Endothelial cell of umbilical vein (primary cell): ENCODE measurements around the gene MFSD6. TPM values are rescaled to one million over a fixed set of nuclear protein-coding genes. Genes with fewer than 3 reads are reported as not detected.

Experiments
- BruUV-seq: library from RNA; stranded (reverse); fragments of 400-500 nt; replicated peaks from 2 replicates; lab custom pipeline; 2021; lab: Mats Ljungman, UMichigan
- CTCF ChIA-PET: fragments of 300-600, 350-600 bp; sonication (Branson Sonifier 250); formaldehyde crosslinking; loops from one replicate; lab custom pipeline; 2021; ENCODE audit warnings: antibody characterized with exemption, inconsistent platforms; lab: Charles Lee
- POLR2A ChIA-PET: fragments of 300-600, 350-600 bp; sonication (Branson Sonifier 250); formaldehyde crosslinking; loops from one replicate; lab custom pipeline; 2021; ENCODE audit warnings: antibody characterized with exemption, inconsistent platforms; lab: Charles Lee
- DNase-seq: peaks from one replicate; pipeline ENCODE4 v3.0.0-alpha.2; 2011; ENCODE audit warnings: low read depth, low spot score
- FAIRE-seq: peaks from 2 replicates; lab custom pipeline; 2011; peaks lifted over from hg19 to GRCh38; lab: Jason Lieb, UNC
- H2AFZ ChIP-seq: 2 replicates; pipeline ENCODE4 v1.6.0; 2012; ENCODE audit warnings: low read depth, low read length, control low read depth, inconsistent platforms
- H3K27ac ChIP-seq: 2 replicates; pipeline ENCODE4 v1.5.1; 2011; ENCODE audit warnings: low read depth, mild to moderate bottlenecking, control low read depth, low read length, moderate library complexity; ENCODE audit not compliant: insufficient read depth
- H3K27me3 ChIP-seq, 2 experiments: 2 replicates each; pipeline versions ENCODE4 v1.6.0 to v1.6.1; 2011; ENCODE audit warnings: low read length in 2 of 2, mixed read lengths in 1 of 2; ENCODE audit not compliant: control insufficient read depth in 2 of 2, insufficient read depth in 2 of 2
- H3K36me3 ChIP-seq, 2 experiments: 2 replicates in 1 of 2; 3 replicates in 1 of 2; pipeline ENCODE4 v1.5.1; 2011; ENCODE audit warnings: low read length in 2 of 2, mild to moderate bottlenecking in 1 of 2, moderate library complexity in 1 of 2; ENCODE audit not compliant: control insufficient read depth in 2 of 2, insufficient read depth in 2 of 2; ENCODE audit errors: extremely low read depth in 1 of 2
- H3K4me1 ChIP-seq: 3 replicates; pipeline ENCODE4 v1.5.1; 2011; ENCODE audit warnings: mild to moderate bottlenecking, low read length; ENCODE audit not compliant: control insufficient read depth, insufficient read depth; ENCODE audit errors: extremely low read depth
- H3K4me2 ChIP-seq: 2 replicates; pipeline ENCODE4 v1.6.1; 2011; ENCODE audit warnings: low read length, control low read depth, mixed read lengths; ENCODE audit not compliant: insufficient read depth
- H3K4me3 ChIP-seq, 3 experiments: fragments of 200-600 bp in 1 of 3; sonication (generic), shearing (Covaris generic) in 1 of 3; replicated peaks in 1 of 3; 2 replicates each; pipeline ENCODE4 v1.5.1; 2011 to 2016; ENCODE audit warnings: control low read depth in 3 of 3, low read length in 3 of 3, mild to moderate bottlenecking in 2 of 3, inconsistent platforms in 1 of 3, low read depth in 1 of 3, moderate library complexity in 1 of 3; ENCODE audit not compliant: insufficient read depth in 1 of 3
- H3K79me2 ChIP-seq: 2 replicates; pipeline ENCODE4 v1.6.0; 2012; ENCODE audit warnings: low read length, inconsistent platforms; ENCODE audit not compliant: control insufficient read depth, insufficient read depth
- H3K9ac ChIP-seq: replicated peaks from 2 replicates; pipeline ENCODE3; 2011; ENCODE audit warnings: low read length, control low read depth; ENCODE audit not compliant: insufficient read depth; ENCODE audit errors: extremely low read depth
- H3K9me1 ChIP-seq: replicated peaks from 3 replicates; pipeline ENCODE4 v1.6.0; 2011; ENCODE audit warnings: mild to moderate bottlenecking, low read length; ENCODE audit not compliant: control insufficient read depth, insufficient read depth; ENCODE audit errors: extremely low read depth
- H3K9me3 ChIP-seq: replicated peaks from 2 replicates; pipeline ENCODE4 v1.5.1; 2012; ENCODE audit warnings: low read length, inconsistent platforms; ENCODE audit not compliant: control insufficient read depth, insufficient read depth
- H4K20me1 ChIP-seq: replicated peaks from 2 replicates; pipeline ENCODE3; 2011; ENCODE audit warnings: mild to moderate bottlenecking, low read length; ENCODE audit not compliant: control insufficient read depth, insufficient read depth; ENCODE audit errors: extremely low read depth
- EZH2 ChIP-seq: IDR thresholded peaks from 2 replicates; pipeline ENCODE4 v1.6.1; 2012; ENCODE audit warnings: borderline replicate concordance, low read depth, mild to moderate bottlenecking, moderate library complexity, low read length, inconsistent platforms; ENCODE audit not compliant: severe bottlenecking
- FOS ChIP-seq: IDR thresholded peaks from 2 replicates; pipeline ENCODE4 v1.6.1; 2011; ENCODE audit warnings: mild to moderate bottlenecking, low read length, moderate library complexity, borderline replicate concordance; ENCODE audit not compliant: insufficient read depth
- GATA2 ChIP-seq: IDR thresholded peaks from 2 replicates; pipeline ENCODE4 v1.7.0; 2011; ENCODE audit warnings: low read depth, mild to moderate bottlenecking, moderate library complexity, mixed read lengths, low read length; ENCODE audit not compliant: insufficient read length, insufficient read depth
- JUN ChIP-seq: IDR thresholded peaks from 2 replicates; pipeline ENCODE4 v1.6.1; 2011; ENCODE audit warnings: borderline replicate concordance, low read depth; ENCODE audit not compliant: insufficient read length, insufficient read depth
- MYC ChIP-seq: IDR thresholded peaks from one replicate; pipeline ENCODE4 v1.6.1; 2011; ENCODE audit warnings: mild to moderate bottlenecking, low read depth, low read length
- POLR2A ChIP-seq: IDR thresholded peaks from 2 replicates; pipeline ENCODE4 v1.6.1; 2012; ENCODE audit warnings: low read depth, mild to moderate bottlenecking, control low read depth, low read length
- POLR2AphosphoS5 ChIP-seq: IDR thresholded peaks from 2 replicates; pipeline ENCODE4 v1.6.1; 2012; ENCODE audit warnings: low read depth, mild to moderate bottlenecking, control low read depth, low read length, moderate library complexity; ENCODE audit not compliant: insufficient read depth
- dilution Hi-C: fragments of 300-500 bp; cut with MboI; formaldehyde crosslinking; loops from one replicate; pipeline ENCODE4 v1.15.0; 2019; ENCODE audit warnings: low sequenced_read_pairs; ENCODE audit not compliant: extremely low pct_ligation_motif_present
- intact Hi-C: fragments of 100-400 bp; cut with micrococcal nuclease; formaldehyde crosslinking; loops from one replicate; pipeline ENCODE4 v1.10.0; 2022
- polyA plus RNA-seq, 4 experiments: library from polyadenylated mRNA; depleted of rRNA in 3 of 4; stranded (reverse) in 3 of 4; unstranded in 1 of 4; fragments of >200 nt; gene quantifications; 2 replicates each; pipeline versions ENCODE4 v1.2.1 to v1.2.3, GENCODE V29; 2011 to 2012; ENCODE audit warnings: missing spikeins in 1 of 4
- total RNA-seq: library from RNA; stranded (reverse); gene quantifications from 2 replicates; pipeline ENCODE4 v1.2.3, GENCODE V29; 2021
- TF ChIP-seq, protein P1 (sequence below): IDR thresholded peaks from 2 replicates; pipeline ENCODE4 v1.6.1; 2011; ENCODE audit not compliant: insufficient read depth, insufficient read length
- TF ChIP-seq, protein P2 (sequence below), 2 donors: IDR thresholded peaks; 1 replicate in 1 of 2; 2 replicates in 1 of 2; pipeline ENCODE4 v1.5.1; 2011; ENCODE audit warnings: low read length in 2 of 2, mild to moderate bottlenecking in 2 of 2, moderate library complexity in 2 of 2, control low read depth in 1 of 2, inconsistent platforms in 1 of 2, low read depth in 1 of 2; ENCODE audit not compliant: insufficient read depth in 1 of 2; ENCODE audit errors: extremely low read depth in 1 of 2

Gene MFSD6
- total and polyA plus RNA-seq, 2 donors (not counting 3 experiments of a cell fraction or from before 2014, with no cell fraction given): 4.3 to 4.5 TPM

DNA sequence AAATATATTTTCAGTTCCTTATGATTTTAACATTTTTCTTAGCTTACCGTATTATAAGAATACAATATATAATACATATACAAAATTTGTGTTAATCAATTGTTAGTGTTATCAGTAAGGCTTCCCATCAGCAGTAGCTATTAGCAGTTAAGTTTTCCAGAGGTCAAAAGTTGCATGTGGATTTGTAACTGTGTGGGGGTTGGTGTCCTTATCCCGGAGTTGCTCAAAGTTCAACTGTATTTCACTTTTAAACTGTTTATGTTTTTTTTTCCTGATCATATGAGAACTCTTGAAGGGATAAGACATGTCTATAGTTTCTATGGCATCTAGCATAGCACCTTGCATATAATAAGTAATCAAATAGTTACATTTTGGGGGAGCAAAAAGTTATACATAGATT, 11.9 kb upstream of the MFSD6 start:
- Histone ChIP-seq H3K4me2 (no peak overlapping the region), H3K9ac (no peak overlapping the region), H3K27me3 (peaks cover 4 to 7% of the 10 kb centered on the region in 2 experiments), H3K36me3 (no peaks in the 10 kb centered on the region), H3K27ac (no peak overlapping the region), H3K9me3 (no peaks in the 10 kb centered on the region), H3K79me2 (no peaks in the 10 kb centered on the region), H3K9me1 (no peaks in the 10 kb centered on the region), H3K4me1 (no peaks in the 10 kb centered on the region), H3K4me3 (no peak overlapping the region), H4K20me1 (no peaks in the 10 kb centered on the region), H2AFZ (no peak overlapping the region)
- intact Hi-C loops (no loop called here), dilution Hi-C loops (no loop called here)
- TF ChIP-seq POLR2A (no peak), POLR2AphosphoS5 (no peak), MYC (no peak), EZH2 (no peak), FOS (no peak), GATA2 (no peak), JUN (no peak)
- TF ChIP-seq, protein P1, sequence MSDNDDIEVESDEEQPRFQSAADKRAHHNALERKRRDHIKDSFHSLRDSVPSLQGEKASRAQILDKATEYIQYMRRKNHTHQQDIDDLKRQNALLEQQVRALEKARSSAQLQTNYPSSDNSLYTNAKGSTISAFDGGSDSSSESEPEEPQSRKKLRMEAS: no peak
- TF ChIP-seq, protein P2, sequence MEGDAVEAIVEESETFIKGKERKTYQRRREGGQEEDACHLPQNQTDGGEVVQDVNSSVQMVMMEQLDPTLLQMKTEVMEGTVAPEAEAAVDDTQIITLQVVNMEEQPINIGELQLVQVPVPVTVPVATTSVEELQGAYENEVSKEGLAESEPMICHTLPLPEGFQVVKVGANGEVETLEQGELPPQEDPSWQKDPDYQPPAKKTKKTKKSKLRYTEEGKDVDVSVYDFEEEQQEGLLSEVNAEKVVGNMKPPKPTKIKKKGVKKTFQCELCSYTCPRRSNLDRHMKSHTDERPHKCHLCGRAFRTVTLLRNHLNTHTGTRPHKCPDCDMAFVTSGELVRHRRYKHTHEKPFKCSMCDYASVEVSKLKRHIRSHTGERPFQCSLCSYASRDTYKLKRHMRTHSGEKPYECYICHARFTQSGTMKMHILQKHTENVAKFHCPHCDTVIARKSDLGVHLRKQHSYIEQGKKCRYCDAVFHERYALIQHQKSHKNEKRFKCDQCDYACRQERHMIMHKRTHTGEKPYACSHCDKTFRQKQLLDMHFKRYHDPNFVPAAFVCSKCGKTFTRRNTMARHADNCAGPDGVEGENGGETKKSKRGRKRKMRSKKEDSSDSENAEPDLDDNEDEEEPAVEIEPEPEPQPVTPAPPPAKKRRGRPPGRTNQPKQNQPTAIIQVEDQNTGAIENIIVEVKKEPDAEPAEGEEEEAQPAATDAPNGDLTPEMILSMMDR (IDR thresholded peaks at IDR 0.05; ENCODE audit: extremely low read depth in 1 of 2, insufficient read depth in 1 of 2, low read depth in 1 of 2, low read length in 2 of 2): no peak
- DNase-seq (no peak), FAIRE-seq (no peak)
- BruUV-seq: no TSS peak
- CTCF ChIA-PET: interaction anchor here (1.0 to 1.4 kb wide), 2 partner anchors 20 to 67 kb away, joined by 3 to 4 read pairs; no protein-coding TSS in a partner anchor
- POLR2A ChIA-PET: no interaction called here
